Superior temporal gyrus (tissue), 1 donor: ENCODE measurements around the gene HOXC10.

Experiments
- DNase-seq: peaks from one replicate; pipeline ENCODE4 v3.0.0-alpha.2; 2016; ENCODE audit errors: extremely low spot score

HOXC10 gene

DNA sequence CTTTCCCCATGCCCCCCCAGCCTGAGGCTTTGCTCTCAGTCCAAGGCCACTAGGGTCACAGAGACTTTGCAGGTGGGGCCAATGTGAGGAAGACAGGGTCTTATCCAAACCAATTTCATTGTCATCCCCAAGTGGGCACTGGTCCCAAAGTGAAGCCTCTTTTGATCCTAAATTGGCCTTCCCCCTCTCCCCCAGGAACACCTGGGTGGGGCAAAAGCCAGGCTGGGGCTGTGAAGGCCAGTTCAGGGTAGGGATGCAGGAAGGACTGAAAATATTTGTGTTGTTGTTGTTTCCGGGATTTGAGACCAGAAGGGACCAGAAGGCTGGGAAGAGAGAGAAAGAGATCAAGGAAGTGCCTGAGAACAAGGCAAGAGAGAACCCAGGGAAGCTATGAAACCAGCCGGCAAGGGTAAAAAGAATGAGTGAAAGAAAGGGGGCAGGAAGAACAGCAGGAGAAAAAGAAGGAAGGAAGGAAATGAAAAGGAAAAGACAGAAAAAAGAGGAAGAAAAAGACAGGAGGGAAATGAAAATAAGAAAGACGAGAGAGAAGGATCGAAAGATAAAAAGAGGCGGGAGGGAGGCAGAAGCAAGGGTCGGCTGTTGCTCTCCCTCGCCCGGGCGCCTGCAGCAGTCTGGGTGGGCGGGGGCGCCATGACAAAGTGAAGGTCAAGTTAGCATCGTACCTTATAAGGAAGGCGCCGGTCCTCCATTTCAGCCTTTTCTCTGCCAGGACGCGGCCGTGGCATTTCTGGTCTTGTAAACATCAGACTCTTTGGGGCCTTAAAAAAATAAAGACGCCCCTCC lies 19.5 kb upstream of the HOXC10 start:
- DNase-seq: no peak

GRCh38 chr12:53966085-53966384 lies 18.9 kb upstream of the HOXC10 start:
- no peak for DNase-seq

DNA sequence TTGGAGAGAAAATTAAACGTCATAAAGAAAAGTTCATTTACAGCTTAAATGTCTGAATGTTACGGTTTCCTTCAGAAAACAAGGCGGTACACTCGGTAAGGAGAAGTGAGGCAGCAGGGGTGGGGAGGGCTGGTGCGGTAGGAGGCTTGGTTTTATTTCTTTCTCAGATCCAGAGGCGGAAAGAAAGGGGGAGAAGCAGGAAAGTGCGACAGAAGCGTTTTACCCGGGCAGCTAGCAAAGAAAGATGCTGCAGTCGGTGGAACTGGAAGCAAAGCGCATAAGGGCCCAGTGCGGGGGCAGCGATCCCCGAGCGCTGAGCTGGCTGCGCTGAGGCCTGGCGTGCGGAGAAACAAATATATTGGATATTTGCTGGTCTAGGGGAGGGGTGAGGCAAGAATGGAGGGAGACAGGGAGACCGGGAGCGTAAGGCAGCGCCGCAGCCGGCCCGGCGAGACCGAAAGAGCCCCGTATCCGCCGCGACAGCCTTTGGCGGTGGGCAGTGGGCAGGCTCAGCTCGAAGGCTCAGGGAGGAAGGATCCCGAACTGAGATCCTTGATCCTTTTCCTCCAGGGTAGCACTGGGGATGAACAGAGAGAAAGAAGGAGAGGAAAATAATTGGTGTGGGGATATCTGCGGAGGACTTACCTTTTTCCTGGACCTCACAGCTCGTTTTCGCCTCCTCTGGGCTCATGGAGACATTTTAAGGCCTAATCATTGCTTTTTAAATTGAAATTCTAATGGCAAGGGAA lies 18.4 kb upstream of the HOXC10 start:
- no peak for DNase-seq

DNA sequence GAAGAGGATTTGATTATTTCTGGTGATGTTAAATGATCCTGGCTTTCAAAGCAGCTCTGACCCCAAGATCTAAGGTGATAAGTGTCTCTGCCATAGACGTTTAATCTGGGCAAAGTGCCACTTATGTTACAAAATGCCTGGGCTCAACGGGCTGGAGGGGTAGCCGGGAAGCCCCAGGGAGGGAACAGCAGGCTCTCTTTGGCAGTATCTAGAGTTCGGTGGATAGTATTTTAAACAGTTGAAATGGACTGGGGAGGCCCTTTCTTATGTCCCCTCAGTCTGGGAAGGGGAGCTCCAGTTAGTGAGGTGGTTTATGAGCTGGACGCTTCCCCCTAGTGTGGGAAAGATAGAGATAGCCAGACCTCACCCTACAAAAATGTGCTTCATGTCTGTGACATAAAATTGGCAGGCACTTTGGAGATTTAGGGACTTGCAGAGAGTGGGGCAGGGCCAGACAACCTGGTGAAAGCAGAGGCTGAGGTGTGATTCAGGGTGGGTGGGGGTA lies 17.5 kb upstream of the HOXC10 start:
- no peak for DNase-seq

GRCh38 chr12:53968214-53969127 lies 16.5 kb upstream of the HOXC10 start:
- DNase-seq: no peak

DNA sequence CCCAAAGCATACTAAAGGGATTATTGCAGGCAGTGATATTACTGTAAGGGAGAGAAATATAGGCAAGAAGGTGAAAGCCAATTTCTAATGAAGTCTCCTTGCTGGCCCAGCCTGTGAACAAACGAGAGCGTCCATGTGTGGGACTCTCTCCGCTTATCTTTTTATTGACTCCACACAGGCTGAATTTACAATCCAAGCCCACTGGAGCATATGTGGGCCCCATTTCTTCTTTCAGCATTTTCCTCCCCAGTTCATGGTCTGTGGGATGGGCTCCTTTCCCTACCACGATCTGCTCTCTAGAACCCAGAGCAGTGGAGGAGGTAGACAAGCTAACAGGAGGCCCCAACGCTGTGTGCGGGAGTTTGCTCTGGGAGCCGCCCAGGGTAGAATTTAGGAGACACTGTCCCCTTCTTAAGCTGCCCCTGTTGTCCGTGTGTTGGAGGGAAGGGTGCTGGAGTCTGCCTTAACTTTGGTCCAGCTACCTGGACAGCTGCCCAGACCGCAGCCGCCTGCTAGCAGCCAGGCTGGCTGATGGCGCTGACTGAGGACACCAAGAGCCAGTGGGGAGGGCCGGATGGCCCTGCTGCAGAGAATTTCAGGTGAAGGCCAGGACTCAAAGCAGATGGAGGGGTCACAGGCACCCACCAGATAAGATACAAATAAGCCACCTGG lies 15.2 kb upstream of the HOXC10 start:
- DNase-seq: no peak

DNA sequence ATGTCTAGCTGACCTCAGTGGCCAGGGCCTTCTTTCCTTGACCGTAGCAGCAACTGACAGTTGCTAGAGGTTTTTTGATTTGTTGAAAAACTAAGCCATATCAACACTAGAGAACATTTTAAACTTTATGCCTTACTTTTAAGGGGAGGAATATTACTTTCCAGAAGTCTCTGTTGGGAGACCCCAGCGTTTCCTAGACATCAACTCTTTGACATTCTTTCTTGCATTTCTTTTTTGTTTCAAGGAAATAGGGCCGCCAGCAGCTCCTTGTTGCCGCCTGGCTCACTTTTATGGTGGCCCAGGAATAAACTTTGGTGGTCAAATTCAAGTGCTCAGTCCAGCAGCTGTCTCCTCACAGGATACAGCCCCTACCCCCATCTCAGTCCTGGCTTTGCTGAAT lies 14.5 kb upstream of the HOXC10 start:
- DNase-seq: no peak

DNA sequence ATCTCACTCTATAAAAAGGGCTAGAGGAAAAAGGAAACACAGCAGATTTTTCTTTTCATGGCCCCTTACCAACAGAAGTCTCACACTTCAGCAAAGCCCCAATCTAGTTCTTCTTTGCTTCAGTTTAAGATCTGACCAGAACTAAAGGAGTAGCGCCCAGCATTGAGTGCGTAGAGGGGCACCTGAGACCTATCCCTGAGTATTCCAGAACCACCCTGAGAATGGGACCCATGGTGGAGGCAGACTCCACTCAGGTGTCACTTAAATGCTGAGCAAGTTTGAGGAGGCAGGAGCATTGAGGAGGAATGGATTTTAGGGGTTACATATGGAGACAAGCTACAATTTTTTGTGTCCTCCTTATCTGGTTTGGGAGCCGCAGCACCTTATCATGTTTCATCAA lies 13.8 kb upstream of the HOXC10 start:
- DNase-seq: no peak

DNA sequence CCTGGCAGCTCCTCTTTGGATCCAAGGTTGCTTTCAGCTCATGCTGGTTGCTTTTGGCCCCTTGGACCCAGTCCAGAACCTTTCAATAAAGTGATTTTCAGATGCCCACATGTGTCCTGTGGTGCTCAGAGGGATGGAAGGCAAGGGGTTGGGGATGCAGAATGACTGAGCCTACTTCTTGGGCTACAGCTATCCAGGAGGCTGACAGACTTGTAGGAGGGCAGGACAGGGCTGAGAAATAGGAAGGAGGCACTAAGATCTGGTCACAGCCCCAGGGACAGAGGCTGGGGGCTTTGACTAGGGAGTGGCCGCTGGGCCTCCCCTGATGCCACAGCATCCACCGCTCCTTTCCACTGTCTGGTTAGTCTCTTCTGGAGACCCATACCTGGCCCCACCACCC lies 13.3 kb upstream of the HOXC10 start:
- DNase-seq: no peak

GRCh38 chr12:53972152-53972702 lies 12.7 kb upstream of the HOXC10 start:
- DNase-seq: no peak

- DNase-seq: no peak
These were observed 12.2 kb upstream of the HOXC10 start, which contains the start of gene HOXC11 for GRCh38 chr12:53972722-53973235. Gene HOXC11, plus strand, starts transcription at chr12:53973126. Its CDS starts 116 bp downstream, at chr12:53973242.

GRCh38 chr12:53973236-53974042 lies 11.5 kb upstream of the HOXC10 start:
- no peak for DNase-seq

DNA sequence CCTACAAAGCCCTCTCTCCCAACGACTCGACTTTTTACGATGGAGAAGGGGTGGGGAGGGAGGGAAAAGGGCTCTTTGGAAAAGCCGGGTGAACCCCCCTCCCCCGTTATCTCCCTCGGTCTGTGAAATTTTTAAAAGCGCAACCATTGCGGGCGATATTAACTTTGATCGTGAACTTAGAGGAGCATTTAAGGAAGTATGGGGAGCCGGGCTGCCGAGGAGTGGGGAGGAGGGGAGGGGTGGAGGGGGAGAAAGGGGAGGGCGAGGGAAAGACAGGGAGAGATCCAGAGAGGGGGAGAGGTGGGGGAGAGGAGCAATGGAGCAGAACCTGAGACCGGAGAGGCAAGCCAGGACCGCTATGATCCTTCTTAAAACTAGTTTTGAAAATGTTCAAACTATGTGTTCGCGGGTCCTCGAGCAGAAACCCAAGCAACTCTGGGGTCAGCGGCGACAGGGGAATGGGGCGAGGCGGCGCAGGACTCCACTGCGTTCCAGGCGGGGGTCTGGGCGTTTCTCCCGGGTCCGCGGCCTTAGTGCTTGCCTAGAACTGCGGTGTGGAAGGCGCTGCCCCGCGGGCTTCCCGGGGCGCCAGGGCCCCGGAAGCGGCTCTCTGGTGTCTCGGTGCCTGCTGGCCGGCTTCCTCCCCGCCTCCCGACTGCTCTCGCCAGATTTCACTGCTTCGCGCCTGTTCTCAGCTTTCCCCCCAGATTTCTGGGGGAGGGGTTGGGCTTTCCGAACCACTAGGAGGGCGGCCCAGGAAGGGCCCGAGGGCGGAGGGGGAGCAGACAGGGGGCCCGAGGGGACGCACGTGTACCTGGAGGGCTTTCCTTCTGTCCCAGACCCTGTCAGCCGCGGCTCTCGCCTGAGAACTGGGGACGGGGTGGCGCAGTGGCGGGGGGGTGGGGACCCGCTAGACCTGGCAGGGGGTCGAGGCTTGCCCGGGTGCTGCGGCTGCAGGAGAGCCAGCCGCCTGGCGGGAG lies 10.6 kb upstream of the HOXC10 start, which contains the start of gene HOTAIR:
Gene HOTAIR (minus strand): TSS at position 871 of the 980 bp plus-strand sequence.
- DNase-seq: no peak

- DNase-seq: no peak
These were observed 9.9 kb upstream of the HOXC10 start for GRCh38 chr12:53975064-53975471.

- DNase-seq: no peak
These were observed 9.3 kb upstream of the HOXC10 start for GRCh38 chr12:53975479-53976152.

DNA sequence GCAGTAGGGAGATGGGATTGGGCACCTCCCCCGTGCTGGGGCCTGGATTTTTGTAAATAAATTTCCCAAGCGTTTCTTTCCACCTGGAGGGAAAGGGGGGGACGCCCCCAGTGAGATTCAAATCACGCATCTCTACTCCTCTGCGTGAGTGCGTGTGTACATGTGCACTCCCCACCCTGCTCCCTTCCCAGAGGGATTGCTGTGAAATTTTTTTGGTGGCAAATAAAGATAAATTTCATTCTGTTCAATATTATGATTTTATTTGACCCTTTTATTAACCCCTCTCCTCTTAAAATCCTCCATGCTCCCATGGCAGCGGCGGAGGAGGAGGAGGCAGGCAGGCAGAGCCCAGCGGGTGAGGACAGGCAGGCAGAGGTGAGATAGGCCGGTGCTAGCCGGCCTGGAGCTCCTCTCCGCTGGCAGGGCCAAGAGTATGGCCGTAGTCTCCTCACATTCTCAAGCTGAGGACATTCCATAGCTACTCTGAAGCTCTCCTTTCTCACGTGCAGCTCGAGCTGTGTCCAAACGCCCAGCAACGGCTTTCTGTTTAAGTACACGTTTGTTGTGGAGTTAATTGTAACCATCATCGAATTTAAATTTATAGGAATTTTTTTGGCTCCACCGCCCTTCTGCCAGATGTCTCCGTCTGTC lies 8.6 kb upstream of the HOXC10 start:
- no peak for DNase-seq

- no peak for DNase-seq
These were observed 7.9 kb upstream of the HOXC10 start for GRCh38 chr12:53976823-53977595.
